ENCODE data around the gene VTI1A. TPM values are rescaled to one million over a fixed set of nuclear protein-coding genes. Genes with fewer than 3 reads are reported as not detected.
"Not testable (repeated sequence)": the region's sequence is repeated elsewhere in the genome, so short reads cannot be mapped to it uniquely, and the experiment has no call there.

The VTI1A gene
- total RNA-seq, 1 donor from 2014 or later = 32.6 TPM

DNA sequence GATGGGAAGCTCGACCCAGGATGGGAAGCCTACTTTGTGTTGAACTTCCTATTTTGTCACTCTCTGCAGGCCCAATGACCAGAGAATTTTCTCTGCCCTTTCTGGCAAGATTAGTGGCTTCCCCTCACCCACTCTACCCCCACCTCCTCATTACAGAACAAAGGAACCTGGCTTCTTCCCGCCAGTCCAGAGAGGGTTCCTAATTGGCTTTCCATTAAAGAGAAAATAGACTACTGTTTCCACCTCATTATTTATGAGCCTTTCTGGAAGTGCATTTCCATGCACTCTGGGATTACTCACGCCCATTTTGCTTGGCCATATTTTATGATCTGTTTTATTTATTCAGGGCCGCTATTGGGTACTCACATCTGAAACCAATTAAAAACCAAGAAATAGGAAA is 408.1 kb downstream of the VTI1A start:
- Mint-ChIP-seq H3K27ac (no peak overlapping the region), H3K36me3 (no peaks in the 10 kb centered on the region), H3K27me3 (no peaks in the 10 kb centered on the region), H3K4me3 (no peak overlapping the region), H3K9me3 (peaks cover 11% of the 10 kb centered on the region), H3K4me1 (ENCODE audit: unreplicated experiment) (no peaks in the 10 kb centered on the region)
- no peak for DNase-seq (ENCODE audit: extremely low spot score, unreplicated experiment)
- TF ChIP-seq, protein P1, sequence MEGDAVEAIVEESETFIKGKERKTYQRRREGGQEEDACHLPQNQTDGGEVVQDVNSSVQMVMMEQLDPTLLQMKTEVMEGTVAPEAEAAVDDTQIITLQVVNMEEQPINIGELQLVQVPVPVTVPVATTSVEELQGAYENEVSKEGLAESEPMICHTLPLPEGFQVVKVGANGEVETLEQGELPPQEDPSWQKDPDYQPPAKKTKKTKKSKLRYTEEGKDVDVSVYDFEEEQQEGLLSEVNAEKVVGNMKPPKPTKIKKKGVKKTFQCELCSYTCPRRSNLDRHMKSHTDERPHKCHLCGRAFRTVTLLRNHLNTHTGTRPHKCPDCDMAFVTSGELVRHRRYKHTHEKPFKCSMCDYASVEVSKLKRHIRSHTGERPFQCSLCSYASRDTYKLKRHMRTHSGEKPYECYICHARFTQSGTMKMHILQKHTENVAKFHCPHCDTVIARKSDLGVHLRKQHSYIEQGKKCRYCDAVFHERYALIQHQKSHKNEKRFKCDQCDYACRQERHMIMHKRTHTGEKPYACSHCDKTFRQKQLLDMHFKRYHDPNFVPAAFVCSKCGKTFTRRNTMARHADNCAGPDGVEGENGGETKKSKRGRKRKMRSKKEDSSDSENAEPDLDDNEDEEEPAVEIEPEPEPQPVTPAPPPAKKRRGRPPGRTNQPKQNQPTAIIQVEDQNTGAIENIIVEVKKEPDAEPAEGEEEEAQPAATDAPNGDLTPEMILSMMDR (conservative IDR thresholded peaks at IDR 0.05) = no peak

DNA sequence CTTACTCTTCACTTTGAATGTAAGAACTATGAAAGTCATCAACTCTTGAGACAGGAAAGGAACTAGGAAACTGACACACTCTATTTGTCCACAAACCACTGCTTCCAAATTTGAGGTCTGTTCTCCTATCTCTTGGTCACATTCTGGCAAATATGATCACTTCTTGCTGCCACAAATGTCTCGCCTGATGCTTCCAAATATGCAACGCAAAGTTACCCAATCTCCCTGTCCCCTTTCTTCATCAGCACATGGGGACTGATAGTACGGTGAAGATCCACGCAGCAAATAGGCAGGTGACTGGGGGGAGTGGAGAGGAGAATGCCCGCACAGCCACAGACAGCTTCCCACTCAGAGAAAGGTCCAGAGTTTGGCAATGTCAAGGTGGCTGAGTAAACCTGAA is 410.5 kb downstream of the VTI1A start:
- H3K36me3 Mint-ChIP-seq = no peaks in the 10 kb centered on the region
- H3K27ac Mint-ChIP-seq = no peak overlapping the region
- no peak overlapping the region for H3K4me3 Mint-ChIP-seq
- H3K27me3 Mint-ChIP-seq = no peaks in the 10 kb centered on the region
- TF ChIP-seq, protein P1 (conservative IDR thresholded peaks at IDR 0.05) = no peak
- peaks cover 11% of the 10 kb centered on the region for H3K9me3 Mint-ChIP-seq
- DNase-seq (ENCODE audit: extremely low spot score, unreplicated experiment) = no peak
- H3K4me1 Mint-ChIP-seq (ENCODE audit: unreplicated experiment) = no peaks in the 10 kb centered on the region

DNA sequence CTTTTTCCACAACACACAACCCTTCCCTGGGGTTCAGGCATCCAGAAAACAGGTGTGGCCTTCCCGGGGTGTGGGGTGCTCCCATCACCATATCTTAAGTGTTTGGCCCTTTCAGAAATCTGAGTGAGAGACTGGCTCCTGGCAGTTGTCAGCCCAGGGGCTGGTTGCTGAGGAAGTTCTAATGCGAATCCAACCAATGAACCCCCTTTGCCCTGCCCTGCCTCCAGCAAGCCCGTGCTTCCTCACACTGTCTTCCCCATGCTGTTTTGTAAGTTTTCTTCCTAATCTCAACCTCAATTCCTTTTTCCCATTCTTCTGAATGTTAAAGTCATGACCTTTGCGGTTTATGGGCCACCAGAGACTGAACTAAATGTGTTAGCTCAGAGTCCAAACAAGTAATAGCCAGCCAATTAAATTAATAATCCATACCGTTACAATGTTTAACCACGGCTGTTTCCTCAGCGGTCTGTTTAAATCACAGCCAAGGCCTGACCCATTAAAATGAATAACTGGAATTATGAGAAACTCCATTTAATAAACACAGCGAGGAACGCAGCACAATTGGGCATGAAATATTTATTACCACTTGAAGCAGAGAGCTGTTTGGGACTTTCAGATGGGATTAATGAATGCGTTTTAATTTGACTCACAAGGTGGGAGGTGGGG is 412.1 kb downstream of the VTI1A start:
- Mint-ChIP-seq H3K9me3 (peaks cover 11% of the 10 kb centered on the region), H3K4me3 (no peak overlapping the region), H3K27me3 (no peaks in the 10 kb centered on the region), H3K27ac (no peak overlapping the region), H3K36me3 (no peaks in the 10 kb centered on the region), H3K4me1 (ENCODE audit: unreplicated experiment) (no peaks in the 10 kb centered on the region)
- TF ChIP-seq, protein P1 (conservative IDR thresholded peaks at IDR 0.05) = no peak
- DNase-seq (ENCODE audit: extremely low spot score, unreplicated experiment) = no peak

DNA sequence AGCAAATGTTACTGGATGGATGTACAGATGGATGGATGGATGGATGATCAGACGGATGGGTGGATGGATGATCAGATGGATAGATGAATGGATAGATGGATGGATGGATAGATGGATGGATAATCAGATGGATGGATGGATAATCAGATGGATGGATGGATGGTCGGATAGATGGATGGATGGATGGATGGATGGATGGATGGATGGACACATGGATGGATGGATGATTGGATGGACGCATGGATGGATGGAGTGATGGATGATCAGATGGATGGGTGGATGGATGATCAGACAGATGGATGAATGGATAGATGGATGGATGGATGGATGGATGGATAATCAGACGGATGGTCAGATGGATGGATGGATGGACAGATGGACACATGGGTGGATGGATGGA is 412.8 kb downstream of the VTI1A start:
- no peak for DNase-seq (ENCODE audit: extremely low spot score, unreplicated experiment)
- Mint-ChIP-seq H3K4me1 (ENCODE audit: unreplicated experiment) (no peaks in the 10 kb centered on the region), H3K9me3 (peaks cover 11% of the 10 kb centered on the region), H3K4me3 (no peak overlapping the region), H3K27ac (no peak overlapping the region), H3K36me3 (no peaks in the 10 kb centered on the region), H3K27me3 (no peaks in the 10 kb centered on the region)
- TF ChIP-seq, protein P1 (conservative IDR thresholded peaks at IDR 0.05) = no peak

DNA sequence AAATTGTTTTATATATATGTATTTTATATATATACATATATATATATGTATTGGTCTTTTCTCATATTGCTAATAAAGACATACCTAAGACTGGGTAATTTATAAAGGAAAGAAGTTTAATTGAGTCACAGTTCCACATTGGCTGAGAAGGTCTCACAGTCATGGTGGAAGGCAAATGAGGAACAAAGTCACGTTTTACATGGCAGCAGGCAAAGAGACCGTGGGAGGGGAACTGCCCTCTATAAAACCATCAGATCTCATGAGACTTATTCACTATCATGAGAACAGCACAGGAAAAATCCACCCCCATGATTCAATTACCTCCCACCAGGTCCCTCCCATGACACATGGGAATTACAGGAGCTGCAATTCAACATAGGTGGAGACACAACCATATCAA is 416.4 kb downstream of the VTI1A start:
- not testable (repeated sequence) for H3K36me3 Mint-ChIP-seq; H3K27ac Mint-ChIP-seq; H3K27me3 Mint-ChIP-seq; DNase-seq (ENCODE audit: extremely low spot score, unreplicated experiment); H3K4me3 Mint-ChIP-seq; H3K4me1 Mint-ChIP-seq (ENCODE audit: unreplicated experiment); H3K9me3 Mint-ChIP-seq

Small RNA genes lying within 50 kb of the gene (microRNA-seq; reads per million reads assigned to microRNA genes)
- not detected for gene MIR4295

Other genes with a start within 250 kb of the VTI1A start
- gene TECTB, start 163.8 kb upstream of the VTI1A start, total RNA-seq (ENCODE audit: low replicate concordance) = 0.10 TPM in 1 of 2 replicates, not detected in the other
- 13.9 and 39.7 TPM in 2 replicates for gene ACSL5, start 73.1 kb upstream of the VTI1A start, total RNA-seq (ENCODE audit: low replicate concordance)
- 29.8 and 42.2 TPM in 2 replicates for gene ZDHHC6, start 301 bp upstream of the VTI1A start, total RNA-seq (ENCODE audit: low replicate concordance)